ENCODE data around the gene DDX46.

DDX46 gene

GRCh38 chr5:134821841-134822240 is 63.3 kb downstream of the DDX46 start:
- Histone ChIP-seq H3K9me3 (ENCODE audit: severe bottlenecking) (no peaks in the 10 kb centered on the region), H3K4me3 (ENCODE audit: low read depth, low read length) (no peak overlapping the region), H3K36me3 (peaks cover 94% of the 10 kb centered on the region), H3K27me3 (ENCODE audit: insufficient read depth, low read depth, severe bottlenecking) (no peaks in the 10 kb centered on the region), H3K27ac (no peak overlapping the region)
- TF ChIP-seq CTCF (IDR thresholded peaks at IDR 0.05; ENCODE audit: low read depth, low read length) = no peak
- no peak for DNase-seq

GRCh38 chr5:134824681-134825080 is 66.1 kb downstream of the DDX46 start:
- DNase-seq = no peak
- no peak overlapping the region for H3K27ac ChIP-seq

GRCh38 chr5:134825212-134825611 is 66.6 kb downstream of the DDX46 start:
- Histone ChIP-seq H3K9me3 (ENCODE audit: severe bottlenecking) (no peaks in the 10 kb centered on the region), H3K27ac (no peak overlapping the region), H3K4me3 (ENCODE audit: low read depth, low read length) (no peak overlapping the region), H3K36me3 (peaks cover 90% of the 10 kb centered on the region), H3K27me3 (ENCODE audit: insufficient read depth, low read depth, severe bottlenecking) (no peaks in the 10 kb centered on the region)
- DNase-seq = no peak
- TF ChIP-seq CTCF (IDR thresholded peaks at IDR 0.05; ENCODE audit: low read depth, low read length) = no peak

More at GRCh38 chr5:134824681-134825080, 66.1 kb downstream of the DDX46 start:
- no peaks in the 10 kb centered on the region for H3K9me3 ChIP-seq (ENCODE audit: severe bottlenecking)
- H3K27me3 ChIP-seq (ENCODE audit: insufficient read depth, low read depth, severe bottlenecking) = no peaks in the 10 kb centered on the region
- no peak overlapping the region for H3K4me3 ChIP-seq (ENCODE audit: low read depth, low read length)
- H3K36me3 ChIP-seq = peaks cover 95% of the 10 kb centered on the region
- no peak for TF ChIP-seq CTCF (IDR thresholded peaks at IDR 0.05; ENCODE audit: low read depth, low read length)

GRCh38 chr5:134833340-134834032 is 74.9 kb downstream of the DDX46 start:
- Histone ChIP-seq H3K27ac (no peak overlapping the region), H3K4me3 (ENCODE audit: low read depth, low read length) (no peak overlapping the region), H3K27me3 (ENCODE audit: insufficient read depth, low read depth, severe bottlenecking) (no peaks in the 10 kb centered on the region), H3K36me3 (peaks cover 60% of the 10 kb centered on the region), H3K9me3 (ENCODE audit: severe bottlenecking) (no peaks in the 10 kb centered on the region)
- no peak for DNase-seq
- no peak for TF ChIP-seq CTCF (IDR thresholded peaks at IDR 0.05; ENCODE audit: low read depth, low read length)

GRCh38 chr5:134835623-134836022 is 77.0 kb downstream of the DDX46 start:
- no peak for DNase-seq
- Histone ChIP-seq H3K9me3 (ENCODE audit: severe bottlenecking) (no peaks in the 10 kb centered on the region), H3K36me3 (peaks cover 65% of the 10 kb centered on the region), H3K4me3 (ENCODE audit: low read depth, low read length) (no peak overlapping the region), H3K27me3 (ENCODE audit: insufficient read depth, low read depth, severe bottlenecking) (no peaks in the 10 kb centered on the region), H3K27ac (no peak overlapping the region)
- no peak for TF ChIP-seq CTCF (IDR thresholded peaks at IDR 0.05; ENCODE audit: low read depth, low read length)

All from WERI-Rb-1 (cell line).